Measurements from ENCODE around the gene PMIS2. TPM values are rescaled to one million over a fixed set of nuclear protein-coding genes. Genes with fewer than 3 reads are reported as not detected.

Gene PMIS2
- total RNA-seq, 1 experiment from 2014 or later, result not detected

DNA sequence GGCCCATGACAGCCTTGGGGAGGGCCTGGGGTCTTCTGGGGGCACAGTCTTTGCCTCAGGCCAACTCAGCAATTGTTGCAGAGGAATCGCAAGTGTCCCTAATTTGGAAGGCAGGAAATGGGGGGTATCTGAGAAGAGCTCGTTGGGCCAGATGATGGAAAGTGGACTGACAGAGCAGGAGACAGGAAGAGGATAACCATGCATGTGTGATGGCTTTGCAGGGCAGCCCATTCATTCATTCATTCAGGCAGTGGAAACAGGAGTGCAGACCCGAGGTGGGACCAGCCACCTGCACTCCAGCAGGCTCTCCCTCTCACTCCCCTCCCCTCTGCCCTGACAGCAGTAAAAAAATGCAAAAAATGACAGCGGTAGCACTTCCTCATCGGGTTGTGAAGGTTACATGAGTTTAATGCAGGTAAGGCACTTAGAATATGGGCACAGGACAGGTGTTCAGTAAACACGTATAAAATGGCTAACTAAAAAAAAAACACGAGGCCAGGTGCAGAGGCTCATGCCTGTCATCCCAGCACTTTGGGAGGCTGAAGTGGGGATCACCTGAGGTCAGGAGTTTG lies 45.5 kb upstream of the PMIS2 start:
- Histone ChIP-seq H3K36me3 (ENCODE audit: control insufficient read depth, insufficient read depth, low read length) (no peaks in the 10 kb centered on the region), H3K9me3 (no peaks in the 10 kb centered on the region), H3K4me1 (peaks cover 7% of the 10 kb centered on the region; the same call in 1 of the 2 replicates), H3K27me3 (replicated peaks; ENCODE audit: control insufficient read depth, insufficient read depth, low read length) (no peaks in the 10 kb centered on the region), H3K4me3 (ENCODE audit: low read depth, low read length) (no peak overlapping the region)
- Mint-ChIP-seq H3K36me3 (ENCODE audit: insufficient read depth, unreplicated experiment) (no peaks in the 10 kb centered on the region), H3K27ac (ENCODE audit: unreplicated experiment) (no peak overlapping the region), H3K27me3 (ENCODE audit: insufficient read depth, unreplicated experiment) (no peaks in the 10 kb centered on the region), H3K4me1 (ENCODE audit: low read depth, unreplicated experiment) (peaks cover 6% of the 10 kb centered on the region), H3K9me3 (ENCODE audit: unreplicated experiment) (no peaks in the 10 kb centered on the region), H3K4me3 (ENCODE audit: unreplicated experiment) (no peak overlapping the region)
- BruUV-seq (replicated peaks), result no TSS peak
- intact Hi-C loops (cut with micrococcal nuclease; ENCODE audit: unreplicated experiment), result no loop called here
- ChIA-PET CTCF (no interaction called here), POLR2A (no interaction called here)
- DNase-seq, result no peak
- TF ChIP-seq, protein P1, sequence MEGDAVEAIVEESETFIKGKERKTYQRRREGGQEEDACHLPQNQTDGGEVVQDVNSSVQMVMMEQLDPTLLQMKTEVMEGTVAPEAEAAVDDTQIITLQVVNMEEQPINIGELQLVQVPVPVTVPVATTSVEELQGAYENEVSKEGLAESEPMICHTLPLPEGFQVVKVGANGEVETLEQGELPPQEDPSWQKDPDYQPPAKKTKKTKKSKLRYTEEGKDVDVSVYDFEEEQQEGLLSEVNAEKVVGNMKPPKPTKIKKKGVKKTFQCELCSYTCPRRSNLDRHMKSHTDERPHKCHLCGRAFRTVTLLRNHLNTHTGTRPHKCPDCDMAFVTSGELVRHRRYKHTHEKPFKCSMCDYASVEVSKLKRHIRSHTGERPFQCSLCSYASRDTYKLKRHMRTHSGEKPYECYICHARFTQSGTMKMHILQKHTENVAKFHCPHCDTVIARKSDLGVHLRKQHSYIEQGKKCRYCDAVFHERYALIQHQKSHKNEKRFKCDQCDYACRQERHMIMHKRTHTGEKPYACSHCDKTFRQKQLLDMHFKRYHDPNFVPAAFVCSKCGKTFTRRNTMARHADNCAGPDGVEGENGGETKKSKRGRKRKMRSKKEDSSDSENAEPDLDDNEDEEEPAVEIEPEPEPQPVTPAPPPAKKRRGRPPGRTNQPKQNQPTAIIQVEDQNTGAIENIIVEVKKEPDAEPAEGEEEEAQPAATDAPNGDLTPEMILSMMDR (IDR thresholded peaks at IDR 0.05; ENCODE audit: insufficient read depth in 1 of 2, low read depth in 1 of 2, low read length in 1 of 2, severe bottlenecking in 1 of 2, unreplicated experiment in 1 of 2), result no peak

DNA sequence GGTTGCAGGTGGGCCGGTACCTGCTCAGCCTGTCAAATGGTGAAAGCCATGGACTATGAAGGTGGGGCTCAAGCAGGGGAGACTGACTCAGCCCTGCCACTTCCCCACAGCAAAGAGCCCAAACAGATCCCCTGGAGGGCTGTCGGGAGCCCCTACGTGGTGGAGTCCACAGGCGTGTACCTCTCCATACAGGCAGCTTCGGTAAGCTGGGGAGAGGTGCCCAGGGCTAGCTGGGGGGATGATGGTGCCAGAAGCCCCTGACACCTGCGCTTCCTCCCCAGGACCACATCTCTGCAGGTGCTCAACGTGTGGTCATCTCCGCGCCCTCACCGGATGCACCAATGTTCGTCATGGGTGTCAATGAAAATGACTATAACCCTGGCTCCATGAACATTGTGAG lies 43.8 kb upstream of the PMIS2 start:
- Mint-ChIP-seq H3K4me1 (ENCODE audit: low read depth, unreplicated experiment) (peaks cover 17% of the 10 kb centered on the region), H3K9me3 (ENCODE audit: unreplicated experiment) (no peaks in the 10 kb centered on the region), H3K27ac (ENCODE audit: unreplicated experiment) (no peak overlapping the region), H3K4me3 (ENCODE audit: unreplicated experiment) (no peak overlapping the region), H3K27me3 (ENCODE audit: insufficient read depth, unreplicated experiment) (no peaks in the 10 kb centered on the region), H3K36me3 (ENCODE audit: insufficient read depth, unreplicated experiment) (peaks cover 10% of the 10 kb centered on the region)
- H3K4me3 ChIP-seq (ENCODE audit: low read depth, low read length), result no peak overlapping the region
- ChIA-PET POLR2A (no interaction called here), CTCF (no interaction called here)
- H3K36me3 ChIP-seq (ENCODE audit: control insufficient read depth, insufficient read depth, low read length), result peaks cover under 1% of the 10 kb centered on the region; the same call in 1 of the 2 replicates
- no peaks in the 10 kb centered on the region for H3K9me3 ChIP-seq
- intact Hi-C loops (cut with micrococcal nuclease; ENCODE audit: unreplicated experiment), result no loop called here
- H3K27me3 ChIP-seq (replicated peaks; ENCODE audit: control insufficient read depth, insufficient read depth, low read length), result no peaks in the 10 kb centered on the region
- TF ChIP-seq, protein P1 (IDR thresholded peaks at IDR 0.05; ENCODE audit: insufficient read depth in 1 of 2, low read depth in 1 of 2, low read length in 1 of 2, severe bottlenecking in 1 of 2, unreplicated experiment in 1 of 2), result no peak
- no peak for DNase-seq
- BruUV-seq (replicated peaks), result no TSS peak
- peaks cover 14% of the 10 kb centered on the region for H3K4me1 ChIP-seq

DNA sequence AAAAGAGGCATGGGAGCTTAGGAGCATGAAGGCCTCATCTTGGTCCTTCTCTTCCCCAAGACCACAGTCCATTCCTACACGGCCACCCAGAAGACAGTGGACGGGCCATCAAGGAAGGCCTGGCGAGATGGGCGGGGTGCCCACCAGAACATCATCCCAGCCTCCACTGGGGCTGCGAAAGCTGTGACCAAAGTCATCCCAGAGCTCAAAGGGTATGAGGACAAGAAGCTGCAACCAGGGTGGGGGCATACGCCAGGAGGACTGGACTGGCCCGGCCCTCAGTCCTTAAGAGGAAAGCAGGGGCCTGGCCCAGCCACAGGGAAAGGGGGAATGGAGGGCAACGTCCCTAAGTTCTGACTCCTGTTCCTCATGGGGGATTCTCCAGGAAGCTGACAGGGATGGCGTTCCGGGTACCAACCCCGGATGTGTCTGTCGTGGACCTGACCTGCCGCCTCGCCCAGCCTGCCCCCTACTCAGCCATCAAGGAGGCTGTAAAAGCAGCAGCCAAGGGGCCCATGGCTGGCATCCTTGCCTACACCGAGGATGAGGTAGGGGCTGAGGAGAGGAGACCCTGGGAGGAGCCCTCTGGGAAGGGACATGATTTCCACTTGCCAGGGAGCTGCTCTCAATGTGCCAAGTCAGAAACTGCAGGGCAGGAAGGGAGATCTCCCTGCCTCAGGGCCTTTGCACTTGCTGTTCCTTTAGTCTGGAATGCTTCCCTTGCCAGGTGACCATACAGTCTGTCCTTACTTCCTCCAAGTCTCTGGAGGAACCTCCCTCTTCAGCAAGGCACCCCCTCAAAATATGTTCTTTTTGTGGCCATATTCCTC lies 42.5 kb upstream of the PMIS2 start:
- Histone ChIP-seq H3K27me3 (replicated peaks; ENCODE audit: control insufficient read depth, insufficient read depth, low read length) (no peaks in the 10 kb centered on the region), H3K36me3 (ENCODE audit: control insufficient read depth, insufficient read depth, low read length) (peaks cover 3% of the 10 kb centered on the region; the same call in 1 of the 2 replicates), H3K9me3 (no peaks in the 10 kb centered on the region), H3K4me1 (peaks cover 14% of the 10 kb centered on the region), H3K4me3 (ENCODE audit: low read depth, low read length) (no peak overlapping the region)
- ChIA-PET CTCF (no interaction called here), POLR2A (interaction anchor here (0.6 to 1.1 kb wide), 2 partner anchors 33 to 671 kb away, joined by 3 to 4 read pairs; partner anchors contain the start of gene ZNF565)
- peaks cover 18% of the 10 kb centered on the region for H3K4me1 Mint-ChIP-seq (ENCODE audit: low read depth, unreplicated experiment)
- no peak overlapping the region for H3K27ac Mint-ChIP-seq (ENCODE audit: unreplicated experiment)
- no peaks in the 10 kb centered on the region for H3K9me3 Mint-ChIP-seq (ENCODE audit: unreplicated experiment)
- H3K27me3 Mint-ChIP-seq (ENCODE audit: insufficient read depth, unreplicated experiment), result no peaks in the 10 kb centered on the region
- DNase-seq, result no peak
- no peak overlapping the region for H3K4me3 Mint-ChIP-seq (ENCODE audit: unreplicated experiment)
- intact Hi-C loops (cut with micrococcal nuclease; ENCODE audit: unreplicated experiment), result no loop called here
- peaks cover 13% of the 10 kb centered on the region for H3K36me3 Mint-ChIP-seq (ENCODE audit: insufficient read depth, unreplicated experiment)
- BruUV-seq (replicated peaks), result no TSS peak
- TF ChIP-seq, protein P1 (IDR thresholded peaks at IDR 0.05; ENCODE audit: insufficient read depth in 1 of 2, low read depth in 1 of 2, low read length in 1 of 2, severe bottlenecking in 1 of 2, unreplicated experiment in 1 of 2), result no peak
